Measurements from ENCODE around the gene LRRC3B.
"Not testable (repeated sequence)": the region's sequence is repeated elsewhere in the genome, so short reads cannot be mapped to it uniquely, and the experiment has no call there.

LRRC3B gene, protein sequence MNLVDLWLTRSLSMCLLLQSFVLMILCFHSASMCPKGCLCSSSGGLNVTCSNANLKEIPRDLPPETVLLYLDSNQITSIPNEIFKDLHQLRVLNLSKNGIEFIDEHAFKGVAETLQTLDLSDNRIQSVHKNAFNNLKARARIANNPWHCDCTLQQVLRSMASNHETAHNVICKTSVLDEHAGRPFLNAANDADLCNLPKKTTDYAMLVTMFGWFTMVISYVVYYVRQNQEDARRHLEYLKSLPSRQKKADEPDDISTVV

DNA sequence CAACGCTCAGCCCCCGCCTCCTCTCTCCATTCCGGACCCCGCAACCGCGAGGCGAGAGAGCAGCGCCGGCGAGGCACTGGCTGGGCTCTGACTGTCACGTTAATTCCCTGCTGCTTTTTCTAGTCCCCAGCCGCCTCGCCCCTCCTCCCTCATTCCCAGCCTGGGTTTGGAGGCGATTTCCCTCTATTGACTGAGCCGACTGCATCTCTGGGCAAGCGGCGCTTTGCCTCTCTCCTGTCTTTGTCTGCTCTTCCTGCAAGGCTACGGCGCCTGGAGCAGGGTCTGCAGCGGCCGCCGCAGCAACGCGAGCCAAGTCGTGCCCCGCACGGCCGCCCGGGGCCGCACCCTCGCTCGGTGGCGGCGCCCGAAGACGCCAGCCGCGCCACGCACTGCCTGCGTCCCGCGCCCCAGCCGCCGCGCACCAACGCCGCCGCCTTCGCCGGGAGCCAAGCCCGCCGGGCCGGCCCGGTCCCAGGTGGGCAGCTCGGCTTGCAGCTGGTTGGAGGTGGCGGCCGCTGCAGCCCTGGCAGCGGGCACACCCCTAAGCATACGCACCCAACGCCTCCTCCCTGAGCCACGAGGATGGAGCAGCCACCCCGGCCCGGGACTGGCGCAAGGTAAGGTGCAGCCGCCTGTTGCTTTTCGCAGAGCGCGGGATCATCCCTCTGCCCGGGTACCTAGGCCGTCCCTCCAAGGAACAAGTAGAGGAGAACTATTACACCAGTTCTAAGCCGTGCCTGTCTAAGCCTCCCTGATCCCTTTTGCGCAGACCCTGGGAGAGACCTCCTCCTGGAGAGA, at the start of gene LRRC3B:
LRRC3B (plus strand) TSS at position 152 of the 798 bp plus-strand sequence. CDS start 86,901 bp downstream, outside the sequence.
- peaks cover 27% of the 10 kb centered on the region for H3K27me3 Mint-ChIP-seq
- no peaks in the 10 kb centered on the region for H3K36me3 Mint-ChIP-seq
- no peak within 1 kb of the TSS for H3K4me3 Mint-ChIP-seq
- H3K27ac Mint-ChIP-seq, result no peak within 1 kb of the TSS
- H3K9me3 Mint-ChIP-seq, result no peaks in the 10 kb centered on the region
- peaks cover 3% of the 10 kb centered on the region for H3K4me1 Mint-ChIP-seq

DNA sequence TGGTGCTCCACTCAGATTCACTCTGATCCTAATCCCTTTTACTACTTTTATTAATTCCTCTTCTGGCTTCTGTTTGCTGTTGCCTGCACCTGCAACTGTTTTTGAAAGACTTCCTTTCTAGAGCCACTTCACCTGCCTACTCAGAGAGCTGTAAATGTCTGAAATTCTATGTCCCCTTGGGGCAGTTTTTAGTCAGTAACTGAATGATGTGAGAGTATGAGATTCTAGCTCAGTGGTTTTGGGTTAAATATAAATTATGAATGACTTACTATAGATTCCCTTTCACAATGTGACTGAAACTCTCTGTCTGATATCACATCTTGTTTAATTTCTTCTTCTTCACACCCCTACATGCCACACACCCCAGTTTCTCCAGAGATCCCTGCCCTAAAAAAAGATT, 47.8 kb upstream of the LRRC3B start:
- Mint-ChIP-seq H3K4me1 (no peaks in the 10 kb centered on the region), H3K36me3 (no peaks in the 10 kb centered on the region), H3K27ac (no peak overlapping the region), H3K4me3 (no peak overlapping the region), H3K9me3 (no peaks in the 10 kb centered on the region), H3K27me3 (no peaks in the 10 kb centered on the region)

DNA sequence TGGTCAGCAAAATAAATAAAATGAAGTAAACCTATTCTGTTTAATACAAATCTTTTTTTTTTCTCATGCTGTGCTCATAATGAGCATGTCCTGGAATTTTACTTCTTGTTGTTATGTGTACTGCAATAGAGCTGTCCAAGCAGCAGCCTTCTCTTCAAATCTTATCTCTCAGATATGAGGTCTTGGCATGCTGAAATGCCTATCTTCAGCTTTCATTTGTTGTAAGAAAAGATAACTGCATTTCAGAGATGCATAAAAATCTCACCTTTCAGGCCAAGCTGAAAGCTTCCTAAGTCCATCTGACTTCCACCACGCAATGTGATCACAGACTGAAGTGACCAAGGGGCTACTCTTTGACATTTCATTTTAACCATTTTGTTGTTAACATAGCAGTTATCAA, 43.5 kb upstream of the LRRC3B start:
- no peak overlapping the region for H3K4me3 Mint-ChIP-seq
- no peaks in the 10 kb centered on the region for H3K9me3 Mint-ChIP-seq
- H3K27me3 Mint-ChIP-seq, result no peaks in the 10 kb centered on the region
- no peaks in the 10 kb centered on the region for H3K36me3 Mint-ChIP-seq
- H3K4me1 Mint-ChIP-seq, result no peaks in the 10 kb centered on the region
- H3K27ac Mint-ChIP-seq, result no peak overlapping the region

DNA sequence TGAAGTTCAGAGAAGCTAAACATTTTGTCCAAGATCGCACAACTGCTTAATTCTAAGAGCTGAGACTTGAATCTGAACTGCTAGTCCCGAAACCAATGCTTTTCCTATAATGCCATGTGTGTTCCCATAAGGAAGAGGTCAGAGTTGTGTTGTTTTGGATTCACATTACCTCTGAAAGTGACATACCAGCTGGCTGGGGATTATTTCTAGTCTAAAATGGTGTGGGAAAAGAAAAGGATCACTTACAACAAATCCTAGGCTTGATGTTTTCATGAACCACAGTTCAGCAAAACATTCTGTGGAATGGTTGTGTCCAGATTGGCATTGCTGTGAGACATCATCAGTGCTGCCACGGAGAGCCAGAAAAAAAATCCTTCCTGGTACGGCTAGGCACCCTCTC, 35.0 kb upstream of the LRRC3B start:
- Mint-ChIP-seq H3K36me3 (no peaks in the 10 kb centered on the region), H3K27me3 (no peaks in the 10 kb centered on the region), H3K9me3 (no peaks in the 10 kb centered on the region), H3K4me1 (no peaks in the 10 kb centered on the region), H3K27ac (no peak overlapping the region), H3K4me3 (no peak overlapping the region)

DNA sequence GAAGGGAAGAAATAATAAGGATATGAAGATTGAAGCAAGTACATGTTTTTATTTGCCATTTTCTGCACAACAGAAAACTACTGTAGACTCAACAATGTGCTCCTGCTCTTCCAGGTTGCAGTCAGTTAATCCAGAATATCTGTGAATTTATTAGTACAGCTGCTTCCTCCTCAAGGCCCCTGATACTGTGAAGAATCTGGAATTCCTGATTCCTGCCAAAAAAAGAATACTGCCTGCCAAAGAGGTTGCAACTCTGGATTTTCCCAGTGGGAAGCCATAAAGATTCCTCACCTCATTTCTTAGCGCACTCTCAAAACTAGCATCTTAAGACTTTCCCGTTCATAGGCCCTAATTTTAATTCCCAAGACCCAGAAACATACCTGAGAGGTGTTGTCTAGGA, 33.6 kb upstream of the LRRC3B start:
- Mint-ChIP-seq H3K9me3 (no peaks in the 10 kb centered on the region), H3K36me3 (no peaks in the 10 kb centered on the region), H3K27me3 (no peaks in the 10 kb centered on the region), H3K4me1 (no peaks in the 10 kb centered on the region), H3K27ac (no peak overlapping the region), H3K4me3 (no peak overlapping the region)

DNA sequence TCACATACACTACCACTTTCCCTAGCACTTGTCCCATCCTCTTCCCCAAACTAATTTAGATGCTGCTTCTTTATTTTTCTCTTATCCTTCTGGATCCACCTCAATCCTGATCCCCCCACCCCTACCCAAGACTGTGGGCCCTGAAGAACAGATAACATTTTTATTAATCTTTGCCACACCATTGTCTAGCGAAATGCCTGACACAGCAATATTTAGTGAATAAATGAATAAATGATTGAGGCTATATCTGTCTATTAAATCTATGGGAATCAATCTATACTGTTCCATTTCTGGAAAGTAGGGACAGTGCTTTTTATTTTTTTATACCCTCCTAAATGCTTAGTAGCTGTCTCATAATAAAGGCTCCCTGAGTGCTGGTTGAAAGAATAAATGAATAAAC, 32.9 kb upstream of the LRRC3B start:
- Mint-ChIP-seq H3K4me1 (no peaks in the 10 kb centered on the region), H3K27me3 (no peaks in the 10 kb centered on the region), H3K27ac (no peak overlapping the region), H3K9me3 (no peaks in the 10 kb centered on the region), H3K4me3 (no peak overlapping the region), H3K36me3 (no peaks in the 10 kb centered on the region)

DNA sequence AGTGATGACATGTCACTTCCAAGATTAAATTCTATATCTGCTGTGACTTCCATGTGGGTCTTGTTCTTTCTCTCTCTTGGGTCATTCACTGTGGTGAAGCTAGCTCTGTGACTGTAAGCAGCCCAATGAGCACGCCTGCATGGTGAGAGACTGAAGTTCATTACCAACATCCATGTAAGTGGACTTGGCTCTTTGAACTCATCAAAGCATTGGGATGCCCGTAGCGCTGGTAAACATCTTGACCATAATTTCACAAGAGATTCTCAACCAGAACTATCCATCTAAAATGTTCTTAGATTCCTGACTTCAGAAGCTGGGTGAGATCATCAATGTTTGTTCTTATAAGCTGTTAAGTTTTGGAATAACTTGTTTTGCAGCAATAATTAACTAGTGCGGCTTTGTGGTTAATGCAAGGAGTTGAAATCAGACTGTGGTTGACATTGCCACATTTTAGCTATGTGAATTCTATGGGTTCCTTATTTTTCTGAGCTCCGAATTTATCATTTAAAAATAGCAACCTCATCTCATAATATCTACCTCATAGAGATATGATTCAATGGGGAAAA, 31.6 kb upstream of the LRRC3B start:
- no peaks in the 10 kb centered on the region for H3K9me3 Mint-ChIP-seq
- H3K4me3 Mint-ChIP-seq, result no peak overlapping the region
- no peaks in the 10 kb centered on the region for H3K27me3 Mint-ChIP-seq
- H3K36me3 Mint-ChIP-seq, result no peaks in the 10 kb centered on the region
- H3K4me1 Mint-ChIP-seq, result no peaks in the 10 kb centered on the region
- no peak overlapping the region for H3K27ac Mint-ChIP-seq

DNA sequence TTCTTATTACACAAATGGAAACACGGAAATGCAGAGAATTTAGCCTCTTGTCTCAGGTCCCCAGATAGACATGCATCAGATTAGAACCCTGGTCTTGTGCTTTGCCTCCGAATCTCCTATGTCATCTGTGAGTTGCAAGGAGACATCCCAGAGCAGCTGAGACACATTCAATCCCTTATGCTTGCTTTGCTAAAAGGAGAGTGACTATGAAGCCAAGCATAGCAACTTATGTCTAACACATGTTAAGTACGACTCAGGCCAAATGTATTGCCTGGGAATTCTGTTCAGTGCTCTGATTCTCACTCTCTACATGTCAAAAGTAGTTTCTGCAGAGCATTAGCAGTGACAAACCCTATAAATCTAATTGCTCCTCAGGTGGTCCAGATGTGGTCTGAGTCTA, 30.6 kb upstream of the LRRC3B start:
- no peaks in the 10 kb centered on the region for H3K9me3 Mint-ChIP-seq
- no peaks in the 10 kb centered on the region for H3K36me3 Mint-ChIP-seq

DNA sequence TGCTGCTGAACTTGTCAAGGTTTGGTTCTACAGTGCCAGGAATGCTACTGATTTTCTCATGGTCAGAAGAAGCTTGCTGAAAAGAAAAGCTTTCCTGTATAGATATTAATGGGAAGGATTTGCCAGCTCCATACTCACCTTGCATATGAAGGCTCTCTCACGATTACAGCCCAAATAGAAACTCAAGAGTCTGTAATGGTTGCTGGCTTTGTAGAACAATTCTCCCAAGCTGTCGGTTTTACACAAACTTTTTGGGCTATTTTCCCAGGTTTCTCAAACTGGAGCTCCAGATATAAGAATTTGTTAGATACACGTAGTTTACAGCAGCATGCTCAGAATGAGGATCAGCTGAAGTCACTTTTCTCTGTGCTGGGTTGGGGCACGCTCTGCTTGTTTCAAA, 30.1 kb upstream of the LRRC3B start:
- no peaks in the 10 kb centered on the region for H3K9me3 Mint-ChIP-seq
- no peak overlapping the region for H3K27ac Mint-ChIP-seq
- no peaks in the 10 kb centered on the region for H3K36me3 Mint-ChIP-seq
- no peaks in the 10 kb centered on the region for H3K27me3 Mint-ChIP-seq
- H3K4me1 Mint-ChIP-seq, result no peaks in the 10 kb centered on the region
- no peak overlapping the region for H3K4me3 Mint-ChIP-seq

More for the DNA sequence above, 30.6 kb upstream of the LRRC3B start:
- H3K4me1 Mint-ChIP-seq, result no peaks in the 10 kb centered on the region
- no peak overlapping the region for H3K4me3 Mint-ChIP-seq
- H3K27ac Mint-ChIP-seq, result no peak overlapping the region
- H3K27me3 Mint-ChIP-seq, result no peaks in the 10 kb centered on the region

DNA sequence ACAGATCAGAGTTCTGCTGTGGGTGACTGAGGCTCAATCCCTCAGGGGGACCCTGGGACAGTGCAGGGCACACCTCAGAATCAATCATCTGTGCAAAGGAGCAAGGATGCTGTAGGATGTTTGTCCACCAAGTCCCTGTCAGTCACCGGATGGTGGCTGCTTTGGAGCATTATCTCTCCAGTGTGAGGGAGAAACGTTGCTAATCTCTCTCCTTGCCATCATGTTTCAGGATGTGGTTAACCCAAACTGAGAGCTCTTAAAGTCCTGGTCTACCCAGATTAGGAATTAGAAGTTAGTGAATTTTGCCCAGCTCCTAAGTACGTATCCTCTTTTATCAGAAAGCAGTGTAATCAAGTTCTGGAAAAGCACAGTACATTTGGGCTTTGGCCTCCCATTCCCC, 26.2 kb upstream of the LRRC3B start:
- Mint-ChIP-seq H3K4me3 (no peak overlapping the region), H3K9me3 (peaks cover 6% of the 10 kb centered on the region), H3K36me3 (no peaks in the 10 kb centered on the region), H3K27ac (no peak overlapping the region), H3K27me3 (no peaks in the 10 kb centered on the region), H3K4me1 (no peaks in the 10 kb centered on the region)

DNA sequence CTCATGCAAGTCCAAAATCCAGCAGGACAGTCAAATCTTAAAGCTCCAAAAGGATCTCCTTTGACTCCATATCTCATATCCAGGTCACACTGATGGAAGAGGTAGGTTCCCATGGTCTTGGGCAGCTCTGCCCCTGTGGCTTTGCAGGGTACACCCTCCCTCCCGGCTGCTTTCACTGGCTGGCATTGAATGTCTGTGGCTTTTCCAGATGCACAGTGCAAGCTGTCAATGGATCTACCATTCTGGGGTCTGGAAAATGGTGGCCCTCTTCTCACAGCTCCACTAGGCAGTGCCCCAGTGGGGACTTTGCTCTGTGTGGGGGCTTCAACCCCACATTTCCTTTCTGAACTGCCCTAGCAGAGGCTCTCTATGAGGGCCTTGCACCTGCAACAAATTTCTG, 19.3 kb upstream of the LRRC3B start:
- not testable (repeated sequence) for H3K4me1 Mint-ChIP-seq, H3K36me3 Mint-ChIP-seq, H3K27ac Mint-ChIP-seq, H3K4me3 Mint-ChIP-seq, H3K27me3 Mint-ChIP-seq
- peaks cover 19% of the 10 kb centered on the region for H3K9me3 Mint-ChIP-seq

DNA sequence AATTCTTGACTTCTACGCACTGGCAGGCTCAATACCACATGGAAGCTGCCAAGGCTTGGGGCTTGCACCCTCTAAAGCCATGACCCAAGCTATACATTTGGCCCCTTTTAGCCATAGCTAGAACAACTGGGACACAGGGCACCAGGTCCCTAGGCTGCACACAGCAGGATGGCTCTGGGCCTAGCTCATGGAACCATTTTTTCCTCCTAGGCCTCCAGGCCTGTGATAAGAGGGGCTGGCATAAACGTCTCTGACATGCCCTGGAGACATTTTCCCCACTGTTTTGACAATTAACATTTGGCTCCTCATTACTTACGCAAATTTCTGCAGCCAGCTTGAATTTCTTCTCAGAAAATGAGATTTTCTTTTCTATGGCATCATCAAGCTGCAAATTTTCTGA, 18.8 kb upstream of the LRRC3B start:
- not testable (repeated sequence) for H3K4me3 Mint-ChIP-seq, H3K36me3 Mint-ChIP-seq, H3K27ac Mint-ChIP-seq, H3K4me1 Mint-ChIP-seq, H3K27me3 Mint-ChIP-seq
- peaks cover 19% of the 10 kb centered on the region for H3K9me3 Mint-ChIP-seq

DNA sequence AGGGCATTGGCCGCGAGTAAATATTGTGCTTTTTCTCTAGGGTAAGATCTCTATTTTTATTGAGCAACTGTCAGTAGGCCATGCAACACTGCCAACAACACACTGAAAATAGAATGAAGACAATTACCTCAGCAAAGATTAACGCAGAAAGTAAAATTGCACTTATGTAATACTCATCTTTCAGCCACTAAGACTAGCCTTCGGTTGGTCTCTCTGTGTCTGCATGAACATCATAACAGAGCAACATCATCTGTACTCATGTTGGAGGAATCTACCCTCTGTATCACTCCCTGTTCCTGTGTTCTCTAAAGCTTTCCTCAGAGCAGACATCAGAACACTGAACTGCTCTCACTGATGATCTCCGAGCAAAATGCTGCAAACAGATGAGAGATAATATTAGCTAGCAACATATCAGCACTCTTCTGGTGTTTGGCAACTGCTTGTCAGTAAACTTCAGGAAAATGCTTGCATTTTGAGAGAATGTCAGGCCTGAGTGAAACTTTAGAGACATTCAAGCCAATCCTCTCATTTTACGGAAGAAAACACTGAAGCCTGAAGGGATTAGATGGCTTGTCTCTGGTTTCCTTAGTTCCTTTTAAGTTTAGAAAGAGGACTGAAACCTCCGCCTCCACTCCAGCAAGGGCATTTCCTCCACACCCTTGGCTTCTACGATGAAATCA, 8.4 kb upstream of the LRRC3B start:
- Mint-ChIP-seq H3K27ac (no peak overlapping the region), H3K9me3 (peaks cover 11% of the 10 kb centered on the region), H3K4me1 (no peaks in the 10 kb centered on the region), H3K27me3 (peaks cover 1% of the 10 kb centered on the region), H3K4me3 (no peak overlapping the region), H3K36me3 (no peaks in the 10 kb centered on the region)

DNA sequence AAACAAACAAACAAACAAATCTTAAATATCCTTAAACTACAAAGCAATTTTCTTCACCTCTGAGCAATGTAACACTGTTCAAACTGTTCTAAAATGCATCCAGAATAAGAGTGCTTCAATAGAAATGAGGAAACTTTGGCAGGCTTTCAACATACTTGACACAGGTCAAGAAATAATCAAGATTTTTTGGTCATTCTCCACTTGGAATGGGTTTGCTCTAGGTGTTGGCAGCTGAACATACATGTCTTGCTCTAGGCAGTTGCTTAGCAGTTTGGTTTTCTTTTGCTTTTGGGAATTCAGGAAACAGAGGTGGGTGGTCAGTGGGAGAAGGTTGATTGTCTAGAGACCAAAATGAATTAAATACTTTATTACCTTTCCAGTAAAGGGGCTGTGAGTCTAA, 1.4 kb upstream of the LRRC3B start:
- no peaks in the 10 kb centered on the region for H3K9me3 Mint-ChIP-seq
- H3K4me3 Mint-ChIP-seq, result no peak overlapping the region
- no peak overlapping the region for H3K27ac Mint-ChIP-seq

DNA sequence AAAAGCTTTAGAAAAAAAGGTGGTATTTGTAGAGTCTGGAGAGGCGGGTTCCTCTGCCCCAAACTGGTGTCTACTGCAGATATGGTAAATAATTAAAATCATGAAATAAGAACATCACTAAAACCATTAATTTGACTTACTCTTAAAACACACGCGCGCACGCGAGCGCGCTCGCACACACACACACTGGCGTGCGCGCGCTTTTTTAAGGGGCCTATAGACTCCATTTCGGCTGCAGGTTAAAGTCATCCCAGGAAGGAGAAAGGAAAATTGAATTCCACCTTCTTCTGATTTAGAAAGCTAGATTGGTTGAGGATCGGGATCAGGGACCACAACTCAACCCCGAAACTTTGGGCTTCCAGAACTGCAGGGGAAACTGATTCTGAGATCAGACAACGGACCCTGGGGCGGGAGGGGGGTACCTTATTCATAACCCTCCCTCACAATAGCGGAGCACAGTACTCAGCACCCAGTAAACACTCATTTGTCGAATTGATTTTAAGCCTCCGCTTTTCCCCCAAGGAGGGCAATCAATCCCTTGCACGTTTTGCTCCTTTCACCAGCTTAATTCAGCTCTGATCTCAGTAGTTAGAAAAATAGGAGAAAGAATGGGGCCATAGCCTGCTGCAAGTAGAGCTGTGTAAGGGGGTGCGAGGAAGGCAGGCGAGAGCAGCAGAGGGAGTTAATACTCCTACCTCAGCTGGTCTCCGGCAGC, 509 bp upstream of the LRRC3B start:
- H3K9me3 Mint-ChIP-seq, result no peaks in the 10 kb centered on the region
- no peak overlapping the region for H3K27ac Mint-ChIP-seq
- no peaks in the 10 kb centered on the region for H3K36me3 Mint-ChIP-seq
- peaks cover 3% of the 10 kb centered on the region for H3K4me1 Mint-ChIP-seq
- peaks cover 27% of the 10 kb centered on the region for H3K27me3 Mint-ChIP-seq
- no peak overlapping the region for H3K4me3 Mint-ChIP-seq

More for the DNA sequence above, 1.4 kb upstream of the LRRC3B start:
- H3K27me3 Mint-ChIP-seq, result peaks cover 27% of the 10 kb centered on the region
- H3K4me1 Mint-ChIP-seq, result peaks cover 3% of the 10 kb centered on the region
- H3K36me3 Mint-ChIP-seq, result no peaks in the 10 kb centered on the region
